Prostate gland (tissue), 2 donors: Measurements from ENCODE around the gene UBE2E2.

Source experiments
- POLR2A ChIP-seq: fragments of 450-650 bp; IDR thresholded peaks from one replicate; pipeline ENCODE4 v1.6.1; 2016; ENCODE audit warnings: antibody characterized with exemption, mild to moderate bottlenecking
- POLR2AphosphoS5 ChIP-seq: sonication (generic); formaldehyde crosslinking; IDR thresholded peaks from one replicate; pipeline ENCODE4 v1.6.1; 2017; ENCODE audit warnings: antibody characterized with exemption
- TF ChIP-seq, protein P1 (sequence below), 4 experiments: fragments of 200-600 bp in 2 of 4; fragments of 450-650 bp in 2 of 4; sonication (generic) in 2 of 4; IDR thresholded peaks; 1 replicate in 3 of 4; 2 replicates in 1 of 4; pipeline ENCODE4 v1.5.1; 2016 to 2019; ENCODE audit warnings: antibody characterized with exemption in 4 of 4, mild to moderate bottlenecking in 2 of 4, moderate library complexity in 2 of 4

DNA sequence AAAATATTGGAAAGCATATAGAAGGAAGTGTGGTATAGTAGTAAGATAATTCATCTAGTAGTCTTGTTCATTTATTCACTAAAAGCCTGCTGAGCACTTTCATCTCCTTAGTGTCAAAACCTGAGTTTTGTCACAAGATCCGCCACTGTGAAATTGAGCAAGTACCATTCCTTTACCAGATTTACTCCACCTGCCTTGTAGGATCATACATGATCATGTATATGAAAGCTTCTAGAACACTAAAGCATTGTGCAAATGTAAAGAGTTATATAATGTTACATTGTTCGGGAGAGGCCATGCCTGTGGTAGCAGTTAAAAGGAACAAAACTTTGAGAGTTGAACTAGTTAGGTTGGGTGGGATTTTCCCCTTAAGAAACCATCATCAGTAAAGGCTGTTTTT, 35.0 kb downstream of the UBE2E2 start:
- TF ChIP-seq, protein P1, sequence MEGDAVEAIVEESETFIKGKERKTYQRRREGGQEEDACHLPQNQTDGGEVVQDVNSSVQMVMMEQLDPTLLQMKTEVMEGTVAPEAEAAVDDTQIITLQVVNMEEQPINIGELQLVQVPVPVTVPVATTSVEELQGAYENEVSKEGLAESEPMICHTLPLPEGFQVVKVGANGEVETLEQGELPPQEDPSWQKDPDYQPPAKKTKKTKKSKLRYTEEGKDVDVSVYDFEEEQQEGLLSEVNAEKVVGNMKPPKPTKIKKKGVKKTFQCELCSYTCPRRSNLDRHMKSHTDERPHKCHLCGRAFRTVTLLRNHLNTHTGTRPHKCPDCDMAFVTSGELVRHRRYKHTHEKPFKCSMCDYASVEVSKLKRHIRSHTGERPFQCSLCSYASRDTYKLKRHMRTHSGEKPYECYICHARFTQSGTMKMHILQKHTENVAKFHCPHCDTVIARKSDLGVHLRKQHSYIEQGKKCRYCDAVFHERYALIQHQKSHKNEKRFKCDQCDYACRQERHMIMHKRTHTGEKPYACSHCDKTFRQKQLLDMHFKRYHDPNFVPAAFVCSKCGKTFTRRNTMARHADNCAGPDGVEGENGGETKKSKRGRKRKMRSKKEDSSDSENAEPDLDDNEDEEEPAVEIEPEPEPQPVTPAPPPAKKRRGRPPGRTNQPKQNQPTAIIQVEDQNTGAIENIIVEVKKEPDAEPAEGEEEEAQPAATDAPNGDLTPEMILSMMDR (IDR thresholded peaks at IDR 0.05), result no peak
- TF ChIP-seq POLR2AphosphoS5 (no peak), POLR2A (no peak)
